CD14-positive monocyte (primary cell): ENCODE results near the gene TMEM239. TPM values are rescaled to one million over a fixed set of nuclear protein-coding genes. Genes with fewer than 3 reads are reported as not detected.

ENCODE experiments used
- DNase-seq, 3 donors: peaks; one replicate each; pipeline ENCODE4 v3.0.0-alpha.2; 2011 to 2022
- H2AFZ ChIP-seq: 2 replicates; pipeline ENCODE4 v1.6.0; 2012; ENCODE audit warnings: mild to moderate bottlenecking, low read depth, low read length, inconsistent platforms; ENCODE audit not compliant: insufficient read depth, poor library complexity, severe bottlenecking
- H3K27ac ChIP-seq, 2 donors: 1 replicate in 1 of 2; 2 replicates in 1 of 2; pipeline ENCODE4 v1.5.1; 2012 to 2013; ENCODE audit warnings: low read length in 2 of 2, control low read depth in 1 of 2, inconsistent platforms in 1 of 2, low read depth in 1 of 2, mild to moderate bottlenecking in 1 of 2
- H3K27me3 ChIP-seq, 2 donors: one replicate each; pipeline versions ENCODE4 v1.6.0 to v1.6.1; 2011 to 2013; ENCODE audit warnings: low read length in 2 of 2; ENCODE audit not compliant: control insufficient read depth in 2 of 2, insufficient read depth in 2 of 2
- H3K36me3 ChIP-seq, 2 donors: replicated peaks in 1 of 2; 1 replicate in 1 of 2; 2 replicates in 1 of 2; pipeline versions ENCODE4 v1.5.1 to v1.6.1; 2012 to 2013; ENCODE audit warnings: low read length in 2 of 2, control low read depth in 1 of 2, inconsistent platforms in 1 of 2, mild to moderate bottlenecking in 1 of 2; ENCODE audit not compliant: insufficient read depth in 2 of 2, control insufficient read depth in 1 of 2
- H3K4me1 ChIP-seq, 2 donors: 1 replicate in 1 of 2; 2 replicates in 1 of 2; pipeline versions ENCODE4 v1.5.1 to v1.6.1; 2012 to 2013; ENCODE audit warnings: low read length in 2 of 2, control low read depth in 1 of 2, inconsistent platforms in 1 of 2, mild to moderate bottlenecking in 1 of 2, moderate library complexity in 1 of 2; ENCODE audit not compliant: insufficient read depth in 2 of 2, control insufficient read depth in 1 of 2
- H3K4me2 ChIP-seq: replicated peaks from 2 replicates; pipeline ENCODE3; 2012; ENCODE audit warnings: low read length, moderate library complexity, mild to moderate bottlenecking; ENCODE audit not compliant: poor library complexity, severe bottlenecking; ENCODE audit errors: extremely low read depth
- H3K4me3 ChIP-seq, 3 experiments: fragments of 200-600 bp in 1 of 3; sonication (generic) in 1 of 3; replicated peaks in 1 of 3; 1 replicate in 2 of 3; 2 replicates in 1 of 3; pipeline ENCODE4 v1.5.1; 2011 to 2013; ENCODE audit warnings: low read length in 3 of 3, mild to moderate bottlenecking in 3 of 3, control low read depth in 2 of 3, low read depth in 2 of 3, inconsistent platforms in 1 of 3, moderate library complexity in 1 of 3
- H3K79me2 ChIP-seq: 2 replicates; pipeline ENCODE4 v1.6.0; 2012; ENCODE audit warnings: mild to moderate bottlenecking, control low read depth, inconsistent platforms, low read length, moderate library complexity; ENCODE audit not compliant: insufficient read depth
- H3K9ac ChIP-seq: 2 replicates; pipeline ENCODE4 v1.6.0; 2017; ENCODE audit warnings: low read length, mild to moderate bottlenecking; ENCODE audit not compliant: insufficient read depth, poor library complexity, severe bottlenecking
- H3K9me3 ChIP-seq, 2 donors: replicated peaks in 1 of 2; 1 replicate in 1 of 2; 2 replicates in 1 of 2; pipeline versions ENCODE4 v1.5.1 to v1.6.1; 2012 to 2013; ENCODE audit warnings: low read length in 2 of 2, control low read depth in 1 of 2; ENCODE audit not compliant: control insufficient read depth in 1 of 2, insufficient read depth in 1 of 2
- H4K20me1 ChIP-seq: 2 replicates; pipeline ENCODE4 v1.6.0; 2012; ENCODE audit warnings: mild to moderate bottlenecking, low read length, control low read depth, moderate library complexity; ENCODE audit not compliant: insufficient read depth
- H3K27ac Mint-ChIP-seq, 7 donors: one replicate each; pipeline ENCODE4 v1.8.0; 2020; ENCODE audit warnings: mild to moderate bottlenecking in 7 of 7, mixed read lengths in 7 of 7, moderate library complexity in 6 of 7, inconsistent platforms in 2 of 7
- H3K27me3 Mint-ChIP-seq, 3 donors: one replicate each; pipeline ENCODE4 v1.8.0; 2021 to 2022; ENCODE audit warnings: low read depth in 3 of 3, mild to moderate bottlenecking in 3 of 3, mixed read lengths in 3 of 3, moderate library complexity in 3 of 3, inconsistent platforms in 1 of 3
- H3K36me3 Mint-ChIP-seq, 2 donors: one replicate each; pipeline ENCODE4 v1.8.0; 2020; ENCODE audit warnings: mixed read lengths in 2 of 2, inconsistent platforms in 1 of 2, mild to moderate bottlenecking in 1 of 2
- H3K4me1 Mint-ChIP-seq: one replicate; pipeline ENCODE4 v1.8.0; 2020; ENCODE audit warnings: mild to moderate bottlenecking, mixed read lengths
- H3K4me3 Mint-ChIP-seq, 2 donors: one replicate each; pipeline ENCODE4 v1.8.0; 2020; ENCODE audit warnings: mild to moderate bottlenecking in 2 of 2, mixed read lengths in 2 of 2, moderate library complexity in 1 of 2
- H3K9me3 Mint-ChIP-seq, 7 donors: one replicate each; pipeline ENCODE4 v1.8.0; 2020 to 2022; ENCODE audit warnings: mixed read lengths in 7 of 7, mild to moderate bottlenecking in 6 of 7, moderate library complexity in 6 of 7, inconsistent platforms in 2 of 7
- WGBS: methylation state at CpG from one replicate; pipeline ENCODE4 v1.1.5; 2013; ENCODE audit warnings: missing lambda C conversion rate; ENCODE audit not compliant: insufficient coverage; 5-methylcytosine and 5-hydroxymethylcytosine counted together
- intact Hi-C, 2 donors: fragments of 100-400 bp; cut with micrococcal nuclease; formaldehyde crosslinking; loops; one replicate each; pipeline versions ENCODE4 v1.15.0 to v1.15.1; 2023
- polyA plus RNA-seq, 3 donors: library from polyadenylated mRNA; depleted of rRNA in 1 of 3; unstranded in 2 of 3; stranded (reverse) in 1 of 3; fragments of 300-500 nt in 2 of 3; fragments of >200 nt in 1 of 3; fragmentation: Illumina TruSeq in 2 of 3; gene quantifications; 1 replicate in 2 of 3; 2 replicates in 1 of 3; pipeline ENCODE4 v1.2.3, GENCODE V29; 2012 to 2021
- TF ChIP-seq, protein P1 (sequence below): fragments of 200-600 bp; IDR thresholded peaks from one replicate; pipeline ENCODE4 v1.8.0; 2022; ENCODE audit warnings: antibody characterized with exemption, mild to moderate bottlenecking

Gene TMEM239
- polyA plus RNA-seq, 3 donors, result not detected

- WGBS, result 90% methylated on average over 9 of the region's 10 CpGs
- Histone ChIP-seq H3K4me2 (no peak overlapping the region), H3K27me3 (no peaks in the 10 kb centered on the region), H2AFZ (no peak overlapping the region), H3K79me2 (no peaks in the 10 kb centered on the region), H3K9me3 (no peaks in the 10 kb centered on the region), H3K4me3 (no peak overlapping the region), H3K4me1 (peaks cover 5% of the 10 kb centered on the region in 2 donors), H3K27ac (no peak overlapping the region), H3K9ac (no peak overlapping the region), H3K36me3 (peaks cover 0 to 14% of the 10 kb centered on the region in 2 donors), H4K20me1 (peaks cover 28% of the 10 kb centered on the region)
- no peak for DNase-seq
- TF ChIP-seq, protein P1, sequence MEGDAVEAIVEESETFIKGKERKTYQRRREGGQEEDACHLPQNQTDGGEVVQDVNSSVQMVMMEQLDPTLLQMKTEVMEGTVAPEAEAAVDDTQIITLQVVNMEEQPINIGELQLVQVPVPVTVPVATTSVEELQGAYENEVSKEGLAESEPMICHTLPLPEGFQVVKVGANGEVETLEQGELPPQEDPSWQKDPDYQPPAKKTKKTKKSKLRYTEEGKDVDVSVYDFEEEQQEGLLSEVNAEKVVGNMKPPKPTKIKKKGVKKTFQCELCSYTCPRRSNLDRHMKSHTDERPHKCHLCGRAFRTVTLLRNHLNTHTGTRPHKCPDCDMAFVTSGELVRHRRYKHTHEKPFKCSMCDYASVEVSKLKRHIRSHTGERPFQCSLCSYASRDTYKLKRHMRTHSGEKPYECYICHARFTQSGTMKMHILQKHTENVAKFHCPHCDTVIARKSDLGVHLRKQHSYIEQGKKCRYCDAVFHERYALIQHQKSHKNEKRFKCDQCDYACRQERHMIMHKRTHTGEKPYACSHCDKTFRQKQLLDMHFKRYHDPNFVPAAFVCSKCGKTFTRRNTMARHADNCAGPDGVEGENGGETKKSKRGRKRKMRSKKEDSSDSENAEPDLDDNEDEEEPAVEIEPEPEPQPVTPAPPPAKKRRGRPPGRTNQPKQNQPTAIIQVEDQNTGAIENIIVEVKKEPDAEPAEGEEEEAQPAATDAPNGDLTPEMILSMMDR, result no peak
- Mint-ChIP-seq H3K27me3 (peaks cover 0 to 3% (median 0%) of the 10 kb centered on the region in 3 donors), H3K4me3 (no peak overlapping the region), H3K36me3 (peaks cover 21 to 27% of the 10 kb centered on the region in 2 donors), H3K27ac (no peak overlapping the region), H3K9me3 (peaks cover 0 to 2% (median 0%) of the 10 kb centered on the region in 7 donors), H3K4me1 (peaks cover 7% of the 10 kb centered on the region)
- intact Hi-C loops, result no loop called here
Measured at GRCh38 chr20:2851086-2851485, 34.9 kb downstream of the TMEM239 start.

DNA sequence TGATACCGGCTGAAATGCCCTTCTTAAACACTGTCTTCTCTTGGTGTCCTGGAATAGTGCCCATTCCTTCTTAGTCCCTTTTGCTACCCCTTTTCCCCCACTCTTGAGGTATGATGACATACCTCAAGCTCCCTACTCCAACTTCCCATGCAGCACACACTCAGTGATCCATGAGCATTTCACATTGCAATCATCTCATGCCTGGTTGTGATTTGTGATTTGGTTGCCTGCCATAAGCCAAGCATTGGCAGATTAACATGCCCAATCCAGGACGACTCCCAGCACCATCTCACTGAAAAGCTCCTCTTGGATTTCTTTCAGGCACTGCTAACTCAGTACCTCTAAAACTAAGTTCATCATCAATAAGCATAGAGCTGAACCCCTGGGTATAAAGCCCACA, 42.4 kb downstream of the TMEM239 start:
- DNase-seq, result no peak
- Mint-ChIP-seq H3K4me1 (peaks cover 1% of the 10 kb centered on the region), H3K4me3 (no peak overlapping the region), H3K36me3 (peaks cover 36 to 56% of the 10 kb centered on the region in 2 donors), H3K9me3 (no peaks in the 10 kb centered on the region), H3K27ac (no peak overlapping the region), H3K27me3 (peaks cover 0 to 3% (median 0%) of the 10 kb centered on the region in 3 donors)
- intact Hi-C loops, result no loop called here
- Histone ChIP-seq H4K20me1 (peaks cover 15% of the 10 kb centered on the region), H3K4me2 (no peak overlapping the region), H3K27ac (no peak overlapping the region), H3K36me3 (peaks cover 34 to 39% of the 10 kb centered on the region in 2 donors), H3K79me2 (no peaks in the 10 kb centered on the region), H3K4me3 (no peak overlapping the region), H3K9ac (no peak overlapping the region), H3K4me1 (no peaks in the 10 kb centered on the region), H2AFZ (no peak overlapping the region), H3K27me3 (no peaks in the 10 kb centered on the region), H3K9me3 (no peaks in the 10 kb centered on the region)
- TF ChIP-seq, protein P1, result no peak
- 100% methylated on average over 2 of the region's 2 CpGs for WGBS
